ENCODE measurements around the gene FBXO15.

The FBXO15 gene

GRCh38 chr18:74149878-74150277 is 2.2 kb upstream of the FBXO15 start:
- Histone ChIP-seq H3K4me2 (ENCODE audit: low read length) (peak overlapping the region; percentile 75), H3K36me3 (replicated peaks; ENCODE audit: low read depth, low read length) (peaks cover 19% of the 10 kb centered on the region), H3K27me3 (ENCODE audit: low read depth, low read length) (no peaks in the 10 kb centered on the region), H3K4me3 (ENCODE audit: low read length) (peak overlapping the region; percentile 79), H3K79me2 (ENCODE audit: low read length) (peaks cover 65% of the 10 kb centered on the region), H3K9ac (ENCODE audit: low read length) (no peak overlapping the region; the same call in 1 of the 2 replicates), H3K27ac (ENCODE audit: low read length) (no peak overlapping the region), H4K20me1 (ENCODE audit: insufficient read depth, low read length) (peaks cover 14% of the 10 kb centered on the region), H3K9me3 (ENCODE audit: insufficient read depth, low read length) (no peaks in the 10 kb centered on the region), H2AFZ (ENCODE audit: low read depth, low read length) (no peak overlapping the region), H3K4me1 (ENCODE audit: low read length) (peaks cover 14% of the 10 kb centered on the region)
- TF ChIP-seq CTCF (IDR thresholded peaks at IDR 0.05; ENCODE audit: low read depth, low read length) (no peak), EZH2phosphoT487 (IDR thresholded peaks at IDR 0.05; ENCODE audit: low read depth) (no peak)

- peaks cover 14% of the 10 kb centered on the region for H3K36me3 ChIP-seq (replicated peaks; ENCODE audit: low read depth, low read length)
- peak overlapping the region; percentile 43 for H3K27ac ChIP-seq (ENCODE audit: low read length)
- peaks cover 14% of the 10 kb centered on the region for H3K4me1 ChIP-seq (ENCODE audit: low read length)
- peak overlapping the region; percentile 79 for H3K4me3 ChIP-seq (ENCODE audit: low read length)
- H3K9me3 ChIP-seq (ENCODE audit: insufficient read depth, low read length): no peaks in the 10 kb centered on the region
- peak overlapping the region; percentile 83 for H3K9ac ChIP-seq (ENCODE audit: low read length)
- H2AFZ ChIP-seq (ENCODE audit: low read depth, low read length): peak overlapping the region; percentile 68
- H4K20me1 ChIP-seq (ENCODE audit: insufficient read depth, low read length): peaks cover 11% of the 10 kb centered on the region
- TF ChIP-seq EZH2phosphoT487 (IDR thresholded peaks at IDR 0.05; ENCODE audit: low read depth) (no peak), CTCF (IDR thresholded peaks at IDR 0.05; ENCODE audit: low read depth, low read length) (no peak)
- H3K27me3 ChIP-seq (ENCODE audit: low read depth, low read length): no peaks in the 10 kb centered on the region
- H3K4me2 ChIP-seq (ENCODE audit: low read length): peak overlapping the region; percentile 75
- peaks cover 52% of the 10 kb centered on the region for H3K79me2 ChIP-seq (ENCODE audit: low read length)
Measured at GRCh38 chr18:74148543-74149070, 973 bp upstream of the FBXO15 start.

- peaks cover 14% of the 10 kb centered on the region for H3K36me3 ChIP-seq (replicated peaks; ENCODE audit: low read depth, low read length)
- peaks cover 14% of the 10 kb centered on the region for H3K4me1 ChIP-seq (ENCODE audit: low read length)
- H3K27me3 ChIP-seq (ENCODE audit: low read depth, low read length): no peaks in the 10 kb centered on the region
- H3K4me2 ChIP-seq (ENCODE audit: low read length): peak overlapping the region; percentile 76
- H4K20me1 ChIP-seq (ENCODE audit: insufficient read depth, low read length): peaks cover 6% of the 10 kb centered on the region
- peak overlapping the region; percentile 96 for H3K9ac ChIP-seq (ENCODE audit: low read length)
- peak overlapping the region; percentile 79 for H3K4me3 ChIP-seq (ENCODE audit: low read length)
- peaks cover 41% of the 10 kb centered on the region for H3K79me2 ChIP-seq (ENCODE audit: low read length)
- no peaks in the 10 kb centered on the region for H3K9me3 ChIP-seq (ENCODE audit: insufficient read depth, low read length)
- H3K27ac ChIP-seq (ENCODE audit: low read length): peak overlapping the region; percentile 86
- H2AFZ ChIP-seq (ENCODE audit: low read depth, low read length): peak overlapping the region; percentile 86
- TF ChIP-seq CTCF (IDR thresholded peaks at IDR 0.05; ENCODE audit: low read depth, low read length) (no peak; the same call in 1 of the 2 replicates), EZH2phosphoT487 (IDR thresholded peaks at IDR 0.05; ENCODE audit: low read depth) (no peak)
Measured at GRCh38 chr18:74147491-74147778, 199 bp downstream of the FBXO15 start.

DNA sequence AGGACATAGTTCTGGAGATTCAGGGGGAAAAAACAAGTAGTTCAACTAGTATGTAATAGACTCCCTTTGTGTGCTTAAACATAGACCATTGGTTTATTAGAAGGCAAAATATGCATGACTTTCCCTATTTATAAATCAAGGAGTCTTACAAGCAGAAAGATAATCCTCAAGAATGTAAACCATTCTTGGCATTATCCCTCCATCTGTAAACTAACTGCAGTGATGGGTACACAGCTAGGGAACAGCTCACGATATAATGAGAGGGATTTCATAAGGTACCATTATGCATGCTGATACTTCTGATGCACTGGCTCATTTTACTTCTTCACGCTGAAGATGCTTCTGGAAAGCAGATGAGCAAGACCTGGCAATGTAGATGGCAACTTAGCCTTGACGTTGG is 878 bp downstream of the FBXO15 start:
- H3K4me1 ChIP-seq (ENCODE audit: low read length): peaks cover 14% of the 10 kb centered on the region
- H3K4me2 ChIP-seq (ENCODE audit: low read length): peak overlapping the region; percentile 76
- peak overlapping the region; percentile 79 for H3K4me3 ChIP-seq (ENCODE audit: low read length)
- TF ChIP-seq EZH2phosphoT487 (IDR thresholded peaks at IDR 0.05; ENCODE audit: low read depth): no peak
- no peak for TF ChIP-seq CTCF (IDR thresholded peaks at IDR 0.05; ENCODE audit: low read depth, low read length)
- peaks cover 34% of the 10 kb centered on the region for H3K79me2 ChIP-seq (ENCODE audit: low read length)
- H4K20me1 ChIP-seq (ENCODE audit: insufficient read depth, low read length): peaks cover 6% of the 10 kb centered on the region; the same call in 1 of the 2 replicates
- H2AFZ ChIP-seq (ENCODE audit: low read depth, low read length): peak overlapping the region; percentile 86
- no peak overlapping the region for H3K27ac ChIP-seq (ENCODE audit: low read length)
- peaks cover 14% of the 10 kb centered on the region for H3K36me3 ChIP-seq (replicated peaks; ENCODE audit: low read depth, low read length)
- peak overlapping the region; percentile 96 for H3K9ac ChIP-seq (ENCODE audit: low read length)
- H3K27me3 ChIP-seq (ENCODE audit: low read depth, low read length): no peaks in the 10 kb centered on the region
- no peaks in the 10 kb centered on the region for H3K9me3 ChIP-seq (ENCODE audit: insufficient read depth, low read length)
